Natural killer cell (primary cell): ENCODE results near the gene PNPLA1. TPM values are rescaled to one million over a fixed set of nuclear protein-coding genes. Genes with fewer than 3 reads are reported as not detected.
A peak's percentile ranks its signal among the peaks of the same experiment; 100 is the strongest.

Experiments used
- ATAC-seq, 3 donors: fragments of 150-1000 bp in 2 of 3; fragments of 200-7000 bp in 1 of 3; cut with Tn5 transposase; 1 replicate in 1 of 3; 2 replicates in 2 of 3; pipeline ENCODE4 v1.10.0; 2021; ENCODE audit warnings: mild to moderate bottlenecking in 2 of 3, moderate library complexity in 2 of 3
- DNase-seq, 2 donors: peaks; one replicate each; pipeline versions ENCODE4 v3.0.0 to v3.0.0-alpha.2; 2013 to 2021; ENCODE audit warnings: mixed read lengths in 1 of 2
- H3K27ac ChIP-seq: one replicate; pipeline ENCODE4 v1.5.1; 2013; ENCODE audit warnings: mild to moderate bottlenecking, low read length
- H3K27me3 ChIP-seq: one replicate; pipeline ENCODE4 v1.6.1; 2013; ENCODE audit warnings: low read length; ENCODE audit not compliant: control insufficient read depth, insufficient read depth
- H3K36me3 ChIP-seq: one replicate; pipeline ENCODE4 v1.6.1; 2013; ENCODE audit warnings: low read length; ENCODE audit not compliant: control insufficient read depth, insufficient read depth
- H3K4me1 ChIP-seq: one replicate; pipeline ENCODE4 v1.6.1; 2013; ENCODE audit warnings: low read length; ENCODE audit not compliant: control insufficient read depth, insufficient read depth
- H3K4me3 ChIP-seq: one replicate; pipeline ENCODE4 v1.5.1; 2013; ENCODE audit warnings: low read length
- H3K9me3 ChIP-seq: one replicate; pipeline ENCODE4 v1.6.1; 2013; ENCODE audit warnings: low read length; ENCODE audit not compliant: control insufficient read depth, insufficient read depth
- H3K27ac Mint-ChIP-seq, 2 donors: one replicate each; pipeline ENCODE4 v1.8.0; 2022; ENCODE audit warnings: mild to moderate bottlenecking in 2 of 2, mixed read lengths in 2 of 2, moderate library complexity in 1 of 2
- H3K27me3 Mint-ChIP-seq, 2 donors: one replicate each; pipeline ENCODE4 v1.8.0; 2022; ENCODE audit warnings: low read depth in 2 of 2, mixed read lengths in 2 of 2
- H3K36me3 Mint-ChIP-seq: one replicate; pipeline ENCODE4 v1.8.0; 2022; ENCODE audit warnings: mixed read lengths
- H3K4me1 Mint-ChIP-seq, 2 donors: one replicate each; pipeline ENCODE4 v1.8.0; 2022; ENCODE audit warnings: mixed read lengths in 2 of 2
- H3K4me3 Mint-ChIP-seq: one replicate; pipeline ENCODE4 v1.8.0; 2022; ENCODE audit warnings: mild to moderate bottlenecking, moderate library complexity, mixed read lengths
- H3K9me3 Mint-ChIP-seq, 2 donors: one replicate each; pipeline ENCODE4 v1.8.0; 2022; ENCODE audit warnings: mixed read lengths in 2 of 2
- WGBS: methylation state at CpG from one replicate; pipeline ENCODE4 v1.1.7; 2013; ENCODE audit warnings: missing lambda C conversion rate; ENCODE audit not compliant: insufficient coverage; 5-methylcytosine and 5-hydroxymethylcytosine counted together
- intact Hi-C: fragments of 100-400 bp; cut with micrococcal nuclease; formaldehyde crosslinking; loops from one replicate; pipeline ENCODE4 v1.14.2; 2022
- total RNA-seq, 4 donors: library from RNA; stranded (reverse); fragments of 120-200 nt in 1 of 4; gene quantifications; one replicate each; pipeline versions ENCODE4 v1.2.3 to v1.2.4, GENCODE V29; 2013 to 2022
- TF ChIP-seq, protein P1 (sequence below): fragments of 200-600 bp; IDR thresholded peaks from one replicate; pipeline ENCODE4 v1.8.0; 2022; ENCODE audit warnings: antibody characterized with exemption

The PNPLA1 gene
- total RNA-seq, 3 donors from 2014 or later (not counting 1 experiment from before 2014, with no cell fraction given), result 0.14 to 3.5 (median 0.61) TPM

DNA sequence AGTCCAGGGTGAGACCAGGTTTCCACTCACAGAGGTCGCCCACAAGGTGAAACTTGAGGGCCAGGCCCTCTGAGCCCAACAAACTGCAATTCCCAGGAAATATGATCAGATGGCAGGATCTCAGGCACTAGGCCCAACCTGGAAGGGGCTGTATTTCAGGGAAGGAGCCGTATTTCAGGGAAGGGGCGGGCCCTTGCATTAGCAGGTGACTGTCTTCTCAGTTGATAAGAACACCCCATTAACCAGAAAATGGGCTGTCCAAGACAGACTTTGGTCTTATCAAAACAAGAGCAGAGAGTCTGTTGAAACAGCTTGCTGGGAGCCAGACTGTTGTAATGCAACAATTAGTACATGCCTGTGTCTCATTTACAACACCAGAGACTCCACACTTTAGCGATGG is 77.8 kb downstream of the PNPLA1 start:
- TF ChIP-seq, protein P1, sequence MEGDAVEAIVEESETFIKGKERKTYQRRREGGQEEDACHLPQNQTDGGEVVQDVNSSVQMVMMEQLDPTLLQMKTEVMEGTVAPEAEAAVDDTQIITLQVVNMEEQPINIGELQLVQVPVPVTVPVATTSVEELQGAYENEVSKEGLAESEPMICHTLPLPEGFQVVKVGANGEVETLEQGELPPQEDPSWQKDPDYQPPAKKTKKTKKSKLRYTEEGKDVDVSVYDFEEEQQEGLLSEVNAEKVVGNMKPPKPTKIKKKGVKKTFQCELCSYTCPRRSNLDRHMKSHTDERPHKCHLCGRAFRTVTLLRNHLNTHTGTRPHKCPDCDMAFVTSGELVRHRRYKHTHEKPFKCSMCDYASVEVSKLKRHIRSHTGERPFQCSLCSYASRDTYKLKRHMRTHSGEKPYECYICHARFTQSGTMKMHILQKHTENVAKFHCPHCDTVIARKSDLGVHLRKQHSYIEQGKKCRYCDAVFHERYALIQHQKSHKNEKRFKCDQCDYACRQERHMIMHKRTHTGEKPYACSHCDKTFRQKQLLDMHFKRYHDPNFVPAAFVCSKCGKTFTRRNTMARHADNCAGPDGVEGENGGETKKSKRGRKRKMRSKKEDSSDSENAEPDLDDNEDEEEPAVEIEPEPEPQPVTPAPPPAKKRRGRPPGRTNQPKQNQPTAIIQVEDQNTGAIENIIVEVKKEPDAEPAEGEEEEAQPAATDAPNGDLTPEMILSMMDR, result no peak
- 96% methylated on average over 3 of the region's 4 CpGs for WGBS
- Histone ChIP-seq H3K27me3 (no peaks in the 10 kb centered on the region), H3K4me1 (no peaks in the 10 kb centered on the region), H3K36me3 (no peaks in the 10 kb centered on the region), H3K27ac (no peak overlapping the region), H3K4me3 (no peak overlapping the region), H3K9me3 (no peaks in the 10 kb centered on the region)
- Mint-ChIP-seq H3K36me3 (no peaks in the 10 kb centered on the region), H3K9me3 (no peaks in the 10 kb centered on the region), H3K4me1 (no peaks in the 10 kb centered on the region), H3K27ac (no peak overlapping the region), H3K27me3 (peaks cover 8 to 14% of the 10 kb centered on the region in 2 donors), H3K4me3 (no peak overlapping the region)
- ATAC-seq (no peak), DNase-seq (no peak)
- intact Hi-C loops, result no loop called here

DNA sequence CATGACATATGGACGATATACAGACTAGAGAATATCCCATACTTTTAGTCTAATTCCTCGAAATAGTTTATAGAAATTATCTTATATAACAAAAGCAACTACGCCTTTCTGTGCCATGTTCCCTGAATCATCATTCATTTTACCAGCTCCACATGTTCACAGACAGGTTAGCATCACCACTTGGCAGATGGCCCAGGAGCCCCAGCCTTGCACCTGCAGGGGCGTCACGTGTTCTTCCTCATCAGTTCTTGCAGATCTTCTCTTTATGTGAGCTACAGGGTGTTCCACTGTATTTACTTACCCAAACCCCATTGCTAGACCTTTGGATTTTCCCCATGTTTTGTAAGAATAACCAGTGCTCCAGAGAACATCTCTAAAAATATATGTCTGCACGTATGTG is 79.4 kb downstream of the PNPLA1 start:
- no peaks in the 10 kb centered on the region for H3K9me3 Mint-ChIP-seq

DNA sequence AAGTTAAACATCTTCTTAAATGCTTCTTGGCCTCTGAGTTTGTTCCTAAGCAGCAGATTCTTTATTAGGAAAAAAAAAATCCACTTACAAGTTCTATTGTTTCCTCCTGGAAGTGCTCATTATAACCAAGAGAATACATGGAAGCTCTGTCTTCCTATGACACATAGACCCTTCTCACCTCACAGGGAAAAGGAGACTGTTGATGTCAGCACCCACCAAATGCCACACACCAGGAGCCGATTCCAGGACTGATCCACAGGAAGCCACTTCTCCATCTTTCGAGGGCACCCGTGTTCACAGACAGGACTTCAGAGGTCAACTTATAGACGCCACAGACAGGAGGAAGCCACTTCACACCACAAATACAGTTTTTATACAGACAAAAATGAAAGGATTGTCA is 80.2 kb downstream of the PNPLA1 start:
- Mint-ChIP-seq H3K27me3 (peaks cover 13 to 14% of the 10 kb centered on the region in 2 donors), H3K4me3 (no peak overlapping the region), H3K36me3 (no peaks in the 10 kb centered on the region), H3K9me3 (no peaks in the 10 kb centered on the region), H3K4me1 (no peaks in the 10 kb centered on the region), H3K27ac (no peak overlapping the region)
- no peak for DNase-seq
- H3K27me3 ChIP-seq, result no peaks in the 10 kb centered on the region
- H3K4me3 ChIP-seq, result no peak overlapping the region
- intact Hi-C loops, result no loop called here
- H3K9me3 ChIP-seq, result no peaks in the 10 kb centered on the region
- no peaks in the 10 kb centered on the region for H3K36me3 ChIP-seq
- H3K4me1 ChIP-seq, result no peaks in the 10 kb centered on the region
- H3K27ac ChIP-seq, result no peak overlapping the region
- no peak for ATAC-seq
- TF ChIP-seq, protein P1, result no peak
- 34% methylated on average over 4 of the region's 4 CpGs for WGBS

More for the DNA sequence above, 79.4 kb downstream of the PNPLA1 start:
- DNase-seq (peak in 1 of 2 donors; percentile 45), ATAC-seq (no peak)
- 50% methylated on average over 4 of the region's 6 CpGs for WGBS
- Histone ChIP-seq H3K27me3 (no peaks in the 10 kb centered on the region), H3K27ac (no peak overlapping the region), H3K4me1 (no peaks in the 10 kb centered on the region), H3K4me3 (no peak overlapping the region), H3K36me3 (no peaks in the 10 kb centered on the region), H3K9me3 (no peaks in the 10 kb centered on the region)
- no peaks in the 10 kb centered on the region for H3K36me3 Mint-ChIP-seq
- no peaks in the 10 kb centered on the region for H3K4me1 Mint-ChIP-seq
- intact Hi-C loops, result no loop called here
- H3K27me3 Mint-ChIP-seq, result peaks cover 11 to 14% of the 10 kb centered on the region in 2 donors
- no peak overlapping the region for H3K4me3 Mint-ChIP-seq
- no peak overlapping the region for H3K27ac Mint-ChIP-seq
- TF ChIP-seq, protein P1, result no peak
